ENCODE measurements around the gene LAMTOR5. TPM values are rescaled to one million over a fixed set of nuclear protein-coding genes. Genes with fewer than 3 reads are reported as not detected.
"Not testable (repeated sequence)": the region's sequence is repeated elsewhere in the genome, so short reads cannot be mapped to it uniquely, and the experiment has no call there.

The LAMTOR5 gene
- total RNA-seq, 2 experiments from 2014 or later, result 170 to 173 TPM

DNA sequence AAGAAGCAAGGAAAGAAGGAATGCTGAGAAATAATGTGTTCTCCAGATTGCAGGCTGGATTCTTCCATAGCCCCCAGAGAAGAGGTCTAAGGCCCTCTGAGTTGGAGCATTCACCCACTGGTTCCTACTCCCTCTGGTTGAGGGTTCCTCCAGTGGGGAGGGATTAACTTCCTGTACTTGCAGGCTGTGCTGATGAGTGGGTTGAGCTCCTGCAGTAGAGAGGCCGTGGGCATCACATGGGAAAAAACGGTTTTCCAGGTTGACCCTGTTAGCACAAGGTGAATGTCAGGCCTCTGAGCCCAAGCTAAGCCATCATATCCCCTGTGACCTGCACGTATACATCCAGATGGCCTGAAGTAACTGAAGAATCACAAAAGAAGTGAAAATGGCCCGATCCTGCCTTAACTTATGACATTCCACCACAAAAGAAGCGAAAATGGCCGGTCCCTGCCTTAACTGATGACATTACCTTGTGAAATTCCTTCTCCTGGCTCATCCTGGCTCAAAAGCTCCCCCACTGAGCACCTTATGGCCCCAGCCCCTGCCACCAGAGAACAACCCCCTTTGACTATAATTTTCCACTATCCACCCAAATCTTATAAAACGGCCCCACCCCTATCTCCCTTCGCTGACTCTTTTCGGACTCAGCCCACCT is 30.3 kb upstream of the LAMTOR5 start:
- DNase-seq, H3K4me3 Mint-ChIP-seq, H3K4me1 Mint-ChIP-seq, H3K27me3 Mint-ChIP-seq, H3K9me3 Mint-ChIP-seq, H3K36me3 Mint-ChIP-seq, H3K27ac Mint-ChIP-seq: not testable (repeated sequence)

DNA sequence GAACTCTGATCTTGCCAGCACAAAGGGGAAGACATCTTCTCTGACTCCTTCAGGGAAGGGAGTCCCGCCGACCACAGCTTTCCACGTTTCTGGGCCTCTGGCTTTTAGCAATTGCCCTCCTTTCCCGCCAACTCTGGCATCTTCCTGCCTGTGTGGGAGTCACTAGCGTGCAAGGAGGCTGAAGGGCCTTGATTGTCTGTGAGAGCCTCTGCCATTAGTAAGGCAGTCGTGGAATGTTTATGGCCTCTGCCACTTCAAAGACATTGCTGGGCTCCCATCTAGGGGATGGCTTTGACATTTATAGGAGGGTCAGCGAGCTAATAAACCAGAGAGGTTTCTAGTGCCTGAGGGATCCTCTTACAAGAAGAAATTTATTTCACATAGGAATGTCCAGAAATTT is 29.1 kb upstream of the LAMTOR5 start:
- peaks cover 1% of the 10 kb centered on the region for H3K27me3 Mint-ChIP-seq
- no peak overlapping the region for H3K4me3 Mint-ChIP-seq
- H3K27ac Mint-ChIP-seq, result no peak overlapping the region
- DNase-seq, result no peak
- no peaks in the 10 kb centered on the region for H3K4me1 Mint-ChIP-seq
- no peaks in the 10 kb centered on the region for H3K36me3 Mint-ChIP-seq
- H3K9me3 Mint-ChIP-seq, result no peaks in the 10 kb centered on the region

DNA sequence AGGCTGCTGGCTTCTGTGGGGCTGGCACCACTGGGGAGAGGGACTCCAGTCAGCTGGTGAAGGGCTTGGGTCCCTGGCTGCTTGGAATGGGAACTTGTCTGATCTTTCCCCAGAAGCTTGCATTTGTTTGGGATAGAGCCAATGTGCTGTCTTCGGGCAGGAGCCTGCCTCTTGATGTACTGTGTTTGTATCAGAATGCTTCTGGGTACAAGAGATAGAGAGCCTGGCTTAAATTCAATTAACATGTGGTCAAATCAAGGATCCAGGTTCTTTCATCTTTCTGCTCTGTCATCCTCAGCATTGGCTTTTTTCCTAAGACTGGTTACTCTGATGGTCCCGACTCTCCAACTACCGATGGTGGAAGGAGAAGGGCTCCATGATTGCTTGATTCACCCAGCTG is 27.5 kb upstream of the LAMTOR5 start:
- Mint-ChIP-seq H3K4me3 (no peak overlapping the region), H3K36me3 (no peaks in the 10 kb centered on the region), H3K27me3 (peaks cover 4% of the 10 kb centered on the region), H3K9me3 (no peaks in the 10 kb centered on the region), H3K4me1 (no peaks in the 10 kb centered on the region), H3K27ac (no peak overlapping the region)
- DNase-seq, result no peak

DNA sequence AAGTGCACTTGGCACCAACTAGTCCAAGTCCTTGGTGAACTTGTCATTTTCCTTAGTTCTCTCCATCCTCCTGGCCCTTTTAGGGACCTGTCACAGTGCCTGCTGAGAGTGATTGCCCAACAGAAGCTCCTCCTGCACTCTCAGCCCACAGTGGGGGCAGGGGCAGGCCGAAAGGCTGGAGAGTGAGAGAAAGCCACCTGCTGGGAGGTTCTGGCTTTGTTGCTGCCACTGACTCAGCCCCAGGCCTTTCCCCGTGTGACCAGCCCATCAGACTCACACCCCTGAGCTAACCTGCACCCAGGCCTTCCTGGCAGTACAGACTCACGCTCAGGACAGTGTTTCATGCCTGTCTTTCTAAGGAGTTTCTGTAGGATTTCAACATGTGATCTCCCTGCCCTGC is 26.3 kb upstream of the LAMTOR5 start:
- no peaks in the 10 kb centered on the region for H3K36me3 Mint-ChIP-seq
- DNase-seq, result peak; percentile 9
- H3K27me3 Mint-ChIP-seq, result peaks cover 4% of the 10 kb centered on the region
- H3K4me3 Mint-ChIP-seq, result no peak overlapping the region
- H3K27ac Mint-ChIP-seq, result no peak overlapping the region
- H3K4me1 Mint-ChIP-seq, result no peaks in the 10 kb centered on the region
- H3K9me3 Mint-ChIP-seq, result no peaks in the 10 kb centered on the region

DNA sequence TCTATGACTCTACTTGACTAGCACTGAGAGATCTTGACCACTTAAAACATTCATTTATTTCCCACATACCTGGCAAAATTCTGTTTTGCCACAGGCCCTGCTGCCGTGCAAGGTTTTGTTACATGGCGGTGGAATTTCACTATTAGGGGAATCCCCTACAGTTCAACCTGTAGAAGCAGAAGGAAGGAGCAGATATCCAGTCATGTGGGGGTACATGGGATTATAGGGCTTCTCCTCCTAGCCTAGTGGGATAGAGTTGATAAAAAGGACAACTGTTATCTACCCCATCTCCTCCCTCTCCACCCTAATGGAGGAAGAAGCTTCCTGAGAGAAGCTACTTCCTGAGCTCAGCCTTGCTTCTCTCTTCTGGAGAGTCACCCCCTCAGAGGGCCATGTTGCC is 25.7 kb upstream of the LAMTOR5 start:
- Mint-ChIP-seq H3K4me1 (no peaks in the 10 kb centered on the region), H3K36me3 (no peaks in the 10 kb centered on the region), H3K9me3 (no peaks in the 10 kb centered on the region), H3K27me3 (peaks cover 4% of the 10 kb centered on the region), H3K27ac (no peak overlapping the region), H3K4me3 (no peak overlapping the region)
- no peak for DNase-seq

DNA sequence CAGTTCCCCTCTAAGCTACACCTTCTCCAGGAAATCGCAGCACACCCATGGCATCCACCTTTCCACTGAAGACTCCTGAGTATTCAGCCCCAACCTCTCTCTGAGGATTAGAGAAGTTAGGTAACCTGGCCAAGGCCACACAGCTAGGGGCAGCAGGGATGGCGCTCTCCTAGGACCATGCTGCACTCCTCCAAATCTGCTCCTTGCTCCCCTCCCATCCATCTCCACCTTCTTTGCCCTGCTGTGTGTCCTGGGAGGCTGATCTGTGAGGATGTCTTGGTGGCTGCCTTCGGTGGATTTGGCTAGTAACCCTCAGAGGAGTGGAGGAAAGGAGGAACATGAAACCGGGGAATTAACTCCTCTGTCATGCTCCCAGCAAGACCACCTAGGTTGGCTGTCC is 23.4 kb upstream of the LAMTOR5 start:
- no peak for DNase-seq
- H3K27ac Mint-ChIP-seq, result no peak overlapping the region
- H3K36me3 Mint-ChIP-seq, result no peaks in the 10 kb centered on the region
- H3K9me3 Mint-ChIP-seq, result no peaks in the 10 kb centered on the region
- H3K4me3 Mint-ChIP-seq, result no peak overlapping the region
- H3K4me1 Mint-ChIP-seq, result no peaks in the 10 kb centered on the region
- peaks cover 4% of the 10 kb centered on the region for H3K27me3 Mint-ChIP-seq

DNA sequence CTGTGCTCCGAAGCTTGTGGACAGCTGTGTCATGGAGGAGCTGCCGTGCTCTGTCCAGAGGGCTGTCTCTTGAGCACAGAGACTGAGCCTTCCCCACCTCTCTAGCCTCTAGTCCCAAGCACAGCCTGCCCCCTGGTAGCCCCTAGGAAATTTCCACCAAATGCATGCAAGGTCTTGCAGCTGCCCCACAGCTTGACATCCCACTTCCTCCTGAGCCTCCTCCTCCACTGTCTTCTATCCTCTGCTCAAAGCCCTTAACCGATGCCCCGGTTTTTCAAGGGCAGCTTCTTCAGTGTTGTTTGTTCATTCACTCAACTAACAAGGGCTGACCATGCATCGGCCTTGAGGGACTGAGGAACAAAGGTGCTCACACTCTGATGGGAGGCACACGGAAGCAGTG is 22.9 kb upstream of the LAMTOR5 start:
- peaks cover 4% of the 10 kb centered on the region for H3K27me3 Mint-ChIP-seq
- H3K4me3 Mint-ChIP-seq, result no peak overlapping the region
- no peak for DNase-seq
- H3K9me3 Mint-ChIP-seq, result no peaks in the 10 kb centered on the region
- H3K36me3 Mint-ChIP-seq, result no peaks in the 10 kb centered on the region
- no peak overlapping the region for H3K27ac Mint-ChIP-seq
- H3K4me1 Mint-ChIP-seq, result no peaks in the 10 kb centered on the region

DNA sequence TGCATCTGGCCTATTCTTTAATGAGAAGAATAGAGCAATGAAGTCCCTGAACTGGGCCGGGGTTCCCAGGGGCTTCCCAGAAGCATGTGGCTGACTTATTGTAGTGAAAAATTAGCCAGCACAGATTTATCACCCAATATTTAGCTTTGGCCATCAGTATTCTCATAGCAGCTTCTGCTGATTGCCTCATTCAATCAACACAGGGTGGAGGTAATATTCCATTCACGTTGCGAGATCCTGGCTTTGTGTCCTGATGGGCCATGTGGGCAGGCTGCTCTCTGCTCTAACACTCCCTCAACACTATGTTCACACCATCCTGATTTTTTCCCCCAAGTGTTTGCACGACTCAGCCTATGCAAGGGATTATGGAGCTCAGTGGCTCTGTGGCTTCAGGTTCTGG is 21.5 kb upstream of the LAMTOR5 start:
- Mint-ChIP-seq H3K36me3 (no peaks in the 10 kb centered on the region), H3K9me3 (no peaks in the 10 kb centered on the region), H3K4me1 (no peaks in the 10 kb centered on the region), H3K27ac (no peak overlapping the region), H3K4me3 (no peak overlapping the region), H3K27me3 (peaks cover 4% of the 10 kb centered on the region)
- DNase-seq, result no peak

DNA sequence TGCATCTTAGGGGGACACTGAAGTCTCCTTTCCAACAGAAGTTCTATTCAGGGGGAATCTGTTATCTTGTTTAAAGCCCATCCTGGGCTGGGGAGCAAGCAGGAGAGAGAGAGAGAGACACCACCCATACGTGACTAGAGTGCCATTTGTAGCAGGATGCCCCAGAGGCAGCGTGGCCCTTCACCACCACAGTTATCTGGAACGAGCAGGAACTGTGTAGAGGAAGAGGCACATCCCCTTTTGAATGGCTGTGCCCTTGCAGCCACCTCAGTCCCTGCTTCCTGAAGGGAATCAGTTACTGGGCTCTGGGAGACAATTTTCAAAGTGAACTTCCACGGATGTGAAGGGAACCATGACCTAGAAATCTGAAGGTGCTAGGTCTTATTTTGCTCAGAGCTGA is 19.4 kb upstream of the LAMTOR5 start:
- peaks cover 4% of the 10 kb centered on the region for H3K27me3 Mint-ChIP-seq
- H3K9me3 Mint-ChIP-seq, result no peaks in the 10 kb centered on the region
- H3K4me1 Mint-ChIP-seq, result no peaks in the 10 kb centered on the region
- H3K4me3 Mint-ChIP-seq, result no peak overlapping the region
- no peaks in the 10 kb centered on the region for H3K36me3 Mint-ChIP-seq
- no peak for DNase-seq
- no peak overlapping the region for H3K27ac Mint-ChIP-seq

DNA sequence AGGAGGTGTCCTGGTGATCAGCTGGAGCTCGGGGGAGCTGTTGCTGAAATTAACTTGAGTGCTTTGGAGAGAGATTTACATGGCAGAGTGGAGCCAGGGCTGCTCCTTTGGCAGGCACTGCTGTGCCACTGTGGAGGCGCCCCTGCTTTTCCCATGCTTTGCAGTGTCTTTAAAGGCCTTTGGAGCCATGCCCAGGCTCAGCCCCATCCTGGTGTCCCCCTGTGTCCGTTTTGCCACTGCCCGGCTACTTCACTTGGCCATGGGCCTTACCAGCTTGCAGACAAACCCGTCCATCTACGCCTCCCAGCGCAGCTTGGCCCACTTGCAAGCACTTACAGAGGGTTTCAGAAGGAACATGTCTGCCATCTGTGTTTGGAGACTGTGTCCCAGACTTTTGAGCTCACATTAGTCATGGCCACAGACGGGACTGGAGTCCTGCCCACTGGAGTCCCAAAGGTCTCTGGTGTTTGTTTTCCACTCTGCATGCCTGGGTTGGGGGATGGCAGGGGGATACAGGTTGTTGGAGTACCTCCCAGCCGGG is 18.2 kb upstream of the LAMTOR5 start:
- Mint-ChIP-seq H3K27me3 (no peaks in the 10 kb centered on the region), H3K4me1 (no peaks in the 10 kb centered on the region), H3K9me3 (no peaks in the 10 kb centered on the region), H3K36me3 (no peaks in the 10 kb centered on the region), H3K27ac (no peak overlapping the region), H3K4me3 (no peak overlapping the region)
- no peak for DNase-seq

DNA sequence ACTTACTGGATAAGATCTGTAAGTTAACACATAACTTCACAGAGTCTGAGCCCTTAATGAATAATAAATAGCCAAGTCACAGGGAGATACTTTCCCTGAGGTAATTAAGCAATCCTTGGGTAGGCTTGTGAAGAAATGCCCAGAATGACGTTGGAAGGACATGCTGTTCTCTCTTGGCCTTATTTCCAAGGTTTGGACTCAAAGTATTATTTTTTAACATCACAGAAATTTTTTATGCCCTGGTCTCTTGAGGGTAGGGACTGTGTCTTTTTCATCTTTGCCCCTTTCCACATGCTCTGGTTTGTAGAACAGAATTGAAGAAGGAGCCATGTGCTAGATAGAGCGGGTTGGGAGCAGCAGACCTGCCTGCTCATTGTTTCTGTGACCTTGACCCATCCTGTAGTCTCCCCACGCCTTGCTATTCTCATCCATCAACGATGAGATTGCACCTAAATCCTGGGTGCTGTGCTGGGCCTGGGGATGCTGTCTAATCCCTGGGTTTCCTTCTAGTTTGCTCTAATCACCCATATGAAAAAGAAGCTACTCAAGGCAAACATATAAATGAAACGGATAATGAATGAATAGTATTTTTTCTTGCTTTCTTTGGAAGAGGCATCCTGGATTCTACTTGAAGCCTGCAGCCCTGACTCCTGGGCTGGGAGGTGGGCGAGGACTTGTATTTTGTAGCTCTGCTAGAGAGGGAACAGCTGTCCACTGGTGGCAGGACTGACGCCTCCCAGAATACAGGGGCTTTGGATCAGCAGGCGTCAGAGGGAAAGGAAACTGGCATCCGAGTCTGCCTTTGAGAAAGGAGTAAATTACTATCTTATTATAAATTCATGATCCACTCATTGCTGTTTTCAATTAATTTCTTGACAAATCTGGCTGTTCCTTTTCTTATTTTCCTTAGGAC is 17.5 kb upstream of the LAMTOR5 start:
- Mint-ChIP-seq H3K27ac (no peak overlapping the region), H3K36me3 (no peaks in the 10 kb centered on the region), H3K27me3 (no peaks in the 10 kb centered on the region), H3K9me3 (no peaks in the 10 kb centered on the region), H3K4me1 (no peaks in the 10 kb centered on the region), H3K4me3 (no peak overlapping the region)
- no peak for DNase-seq

DNA sequence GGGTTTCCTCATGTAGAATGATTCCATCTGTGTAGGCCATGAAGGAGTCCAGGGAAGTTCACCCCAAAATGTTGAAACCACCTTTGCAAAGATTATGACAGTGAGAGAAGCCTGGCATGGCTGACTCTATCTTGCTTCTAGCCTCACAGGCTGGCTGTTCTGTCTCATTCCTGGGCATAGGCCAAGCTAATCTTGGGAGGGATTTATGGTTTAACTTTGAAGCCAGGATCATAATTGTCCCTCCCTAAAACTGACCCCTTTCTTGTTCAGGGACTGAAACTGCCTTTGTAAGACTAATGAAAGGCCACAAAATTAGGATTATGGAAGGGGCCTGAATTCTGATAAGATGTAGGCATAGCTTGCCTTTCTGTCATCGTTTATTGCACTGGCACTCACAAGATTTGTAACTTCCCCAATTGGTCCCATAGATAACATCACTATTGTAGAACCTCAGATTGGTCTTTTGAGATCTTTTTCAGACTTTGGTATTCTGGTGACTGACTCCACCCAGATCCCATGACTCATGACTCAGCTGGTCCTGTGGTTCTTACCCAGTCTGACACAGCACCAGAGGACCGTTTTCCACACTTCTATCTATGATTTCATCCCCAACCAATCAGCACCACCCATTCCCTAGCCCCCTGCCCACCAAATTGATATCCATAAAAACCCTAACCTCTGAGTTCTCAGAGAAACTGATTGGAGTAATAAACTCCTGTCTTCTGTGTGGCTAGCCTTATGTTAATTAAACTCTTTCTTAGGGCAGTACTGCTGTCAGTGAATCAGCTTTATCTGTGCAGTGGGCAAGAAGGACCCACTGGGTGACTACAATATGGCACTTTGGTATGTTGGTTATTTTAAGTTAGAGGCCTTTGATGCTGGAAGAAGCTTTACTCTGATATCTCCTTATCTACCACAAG is 13.6 kb upstream of the LAMTOR5 start:
- no peak for DNase-seq
- no peaks in the 10 kb centered on the region for H3K36me3 Mint-ChIP-seq
- H3K27ac Mint-ChIP-seq, result no peak overlapping the region
- no peaks in the 10 kb centered on the region for H3K27me3 Mint-ChIP-seq
- no peaks in the 10 kb centered on the region for H3K4me1 Mint-ChIP-seq
- no peaks in the 10 kb centered on the region for H3K9me3 Mint-ChIP-seq
- H3K4me3 Mint-ChIP-seq, result no peak overlapping the region

DNA sequence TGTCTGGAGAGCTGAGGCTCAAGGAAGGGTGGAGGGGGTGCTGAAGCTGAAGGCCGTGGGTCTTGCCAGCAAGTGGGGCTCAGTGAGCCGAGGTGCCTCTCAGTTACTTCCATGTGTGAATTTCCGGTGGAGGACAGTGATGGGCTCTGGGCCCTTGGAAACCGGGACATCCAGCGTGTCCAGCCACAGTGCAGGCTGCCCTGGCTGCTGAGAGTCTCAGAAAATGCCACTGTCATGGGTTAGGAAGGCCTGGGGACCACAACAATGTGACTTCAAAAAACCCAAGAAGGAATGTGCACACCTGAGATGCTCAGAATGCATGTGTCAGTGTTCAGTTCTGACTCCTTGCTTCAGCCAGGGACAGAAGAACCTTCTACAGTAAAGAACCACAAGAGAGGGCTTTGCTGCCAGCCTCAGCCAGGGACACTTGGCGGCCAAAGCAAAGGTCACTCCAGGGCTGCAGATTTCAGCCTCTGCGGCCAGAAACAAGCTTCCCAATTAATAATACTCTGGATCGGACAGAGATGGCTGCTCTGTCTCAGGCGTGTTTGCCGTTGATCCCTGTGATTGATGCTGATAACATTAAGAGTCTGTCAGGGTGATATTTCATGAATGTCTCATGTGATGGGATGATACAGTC is 12.6 kb upstream of the LAMTOR5 start:
- no peaks in the 10 kb centered on the region for H3K9me3 Mint-ChIP-seq
- no peaks in the 10 kb centered on the region for H3K27me3 Mint-ChIP-seq
- H3K36me3 Mint-ChIP-seq, result no peaks in the 10 kb centered on the region
- no peaks in the 10 kb centered on the region for H3K4me1 Mint-ChIP-seq
- H3K27ac Mint-ChIP-seq, result no peak overlapping the region
- no peak for DNase-seq
- H3K4me3 Mint-ChIP-seq, result no peak overlapping the region

DNA sequence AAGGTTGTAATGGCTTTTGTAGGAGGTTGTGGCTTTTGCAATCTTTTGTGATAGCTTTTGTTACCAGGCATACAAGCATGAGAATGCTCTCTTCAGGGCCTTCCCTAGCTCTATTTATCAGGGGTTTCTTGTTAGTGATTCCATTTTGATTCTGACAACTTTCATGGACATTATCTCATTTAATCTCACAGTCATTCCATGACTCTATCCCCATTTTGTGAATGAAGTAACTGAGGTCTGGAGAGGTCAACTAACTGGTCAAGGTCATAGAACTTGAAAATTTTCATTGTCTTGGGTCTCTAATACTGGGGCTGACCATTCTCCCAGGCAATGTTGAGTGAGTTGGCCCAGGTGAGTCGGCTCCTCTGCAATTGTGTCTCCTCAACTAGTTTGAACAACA is 11.2 kb upstream of the LAMTOR5 start:
- Mint-ChIP-seq H3K4me3 (no peak overlapping the region), H3K27me3 (no peaks in the 10 kb centered on the region), H3K36me3 (no peaks in the 10 kb centered on the region), H3K9me3 (no peaks in the 10 kb centered on the region), H3K4me1 (no peaks in the 10 kb centered on the region), H3K27ac (no peak overlapping the region)
- DNase-seq, result no peak
